ENCODE measurements around the gene ECI2.
"Not testable (repeated sequence)": the region's sequence is repeated elsewhere in the genome, so short reads cannot be mapped to it uniquely, and the experiment has no call there.

Gene ECI2

DNA sequence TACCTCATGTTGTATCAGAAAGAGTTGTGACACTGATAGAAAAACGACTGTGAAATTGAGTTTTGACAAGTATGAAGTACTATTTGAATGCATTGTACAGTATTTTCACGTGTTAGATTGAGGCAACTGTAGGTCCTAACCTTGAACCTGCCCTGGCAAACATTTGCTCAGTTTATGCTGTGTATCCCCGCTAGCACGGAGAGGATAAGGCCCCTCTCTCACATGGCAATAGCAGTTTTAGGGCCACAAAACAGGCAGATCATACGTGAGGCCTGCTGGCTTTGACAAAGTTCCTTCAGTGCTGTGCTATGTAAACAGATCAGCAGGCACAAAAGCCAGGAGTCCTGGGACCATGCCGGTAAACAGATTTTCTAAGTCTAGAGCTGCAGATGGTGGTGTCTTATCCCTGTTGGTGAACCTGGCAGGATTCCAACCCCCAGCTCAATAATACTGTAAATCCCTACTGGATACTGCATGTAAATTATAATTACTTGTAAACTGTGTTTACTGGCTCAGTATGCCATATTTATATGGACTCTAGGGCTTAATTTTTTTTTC lies 32.6 kb downstream of the ECI2 start:
- DNase-seq (ENCODE audit: low spot score) = no peak

DNA sequence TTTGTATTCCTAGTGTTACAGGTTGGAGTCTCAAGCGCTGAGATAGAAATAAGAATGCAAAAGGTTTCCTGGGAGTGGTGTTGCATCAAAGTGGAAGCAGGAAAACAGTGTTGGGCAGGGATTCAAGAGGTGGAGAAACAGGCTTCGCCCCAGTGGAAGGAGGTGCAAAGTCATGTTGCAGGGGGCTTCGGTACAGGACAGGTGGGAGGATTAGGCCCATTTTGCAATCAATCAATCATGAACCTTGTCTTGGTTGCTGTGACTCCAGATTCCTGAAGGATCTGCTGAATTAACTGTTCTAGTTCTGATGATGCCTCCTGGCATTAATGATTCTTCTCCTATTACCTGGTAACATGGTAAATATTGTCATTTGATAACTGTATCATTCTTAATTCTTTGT lies 34.1 kb downstream of the ECI2 start:
- DNase-seq (ENCODE audit: low spot score) = no peak

DNA sequence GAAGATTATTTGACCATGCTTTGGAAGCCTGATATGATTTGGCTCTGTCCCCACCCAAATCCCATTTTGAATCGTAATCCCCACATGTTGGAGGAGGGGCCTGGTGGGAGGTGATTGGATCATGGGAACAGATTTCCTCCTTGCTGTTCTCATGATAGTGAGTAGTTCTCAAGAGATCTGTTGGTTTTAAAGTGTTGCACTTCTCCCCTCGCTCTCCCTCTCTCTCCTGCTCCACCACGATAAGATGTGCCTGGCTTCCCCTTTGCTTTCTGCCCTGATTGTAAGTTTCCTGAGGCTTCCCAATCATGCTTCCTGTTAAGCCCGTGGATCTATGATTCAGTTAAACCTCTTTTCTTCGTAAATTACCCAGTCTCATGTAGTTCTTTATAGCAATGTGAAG lies 34.7 kb downstream of the ECI2 start:
- no peak for DNase-seq (ENCODE audit: low spot score)

DNA sequence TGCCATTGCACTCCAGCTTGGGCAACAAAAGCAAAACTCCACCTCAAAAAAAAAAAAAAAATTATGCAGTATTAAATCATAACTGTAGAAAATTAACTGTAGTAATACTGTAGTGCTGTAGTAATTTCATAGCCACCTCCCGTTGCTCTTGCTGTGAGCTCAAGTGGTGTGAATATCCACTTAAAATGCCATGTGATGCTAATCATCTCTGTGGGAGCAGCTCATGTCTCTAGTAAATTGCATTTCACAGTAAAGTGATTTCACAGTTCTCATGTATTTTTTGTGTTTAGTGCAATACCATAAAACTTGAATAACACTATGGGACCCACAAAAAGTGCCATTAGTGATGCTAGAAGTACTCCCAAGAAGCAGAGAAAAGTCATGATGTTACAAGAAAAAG lies 42.1 kb downstream of the ECI2 start:
- no peak for DNase-seq (ENCODE audit: low spot score)

DNA sequence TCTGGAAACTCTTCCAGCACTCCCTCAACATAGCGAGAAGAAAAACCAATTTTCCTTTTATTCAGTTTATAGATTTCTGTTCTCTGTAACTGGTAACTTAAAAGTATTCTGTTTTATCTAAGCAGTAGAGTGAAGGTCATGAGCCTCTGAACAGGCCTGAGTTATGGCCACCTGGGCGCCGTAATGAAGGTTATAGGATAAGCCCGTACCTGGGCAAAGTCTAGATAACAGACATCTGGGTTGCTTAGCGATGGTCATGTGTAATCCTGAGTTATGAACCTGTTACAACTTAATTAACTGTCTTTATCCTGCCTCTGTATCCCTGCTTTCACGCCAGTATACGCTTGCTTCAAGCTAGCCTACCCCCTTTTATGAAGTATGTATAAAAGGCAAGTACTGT lies 43.4 kb downstream of the ECI2 start:
- no peak for DNase-seq (ENCODE audit: low spot score)

DNA sequence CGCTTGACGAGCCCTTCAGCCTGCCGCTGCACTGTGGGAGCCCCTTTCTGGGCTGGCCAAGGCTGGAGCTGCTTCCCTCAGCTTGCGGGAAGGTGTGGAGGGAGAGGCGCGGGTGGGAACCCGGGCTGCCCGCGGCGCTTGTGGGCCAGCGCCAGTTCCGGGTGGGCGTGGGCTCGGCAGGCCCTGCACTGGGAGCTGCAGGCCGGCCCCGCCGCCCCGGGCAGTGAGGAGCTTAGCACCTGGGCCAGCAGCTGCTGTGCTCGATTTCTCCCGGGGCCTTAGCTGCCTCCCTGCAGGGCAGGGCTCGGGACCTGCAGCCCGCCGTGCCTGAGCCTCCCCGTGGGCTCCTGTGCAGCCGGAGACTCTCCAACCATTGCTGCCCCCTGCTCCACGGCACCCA lies 45.3 kb downstream of the ECI2 start:
- not testable (repeated sequence) for DNase-seq (ENCODE audit: low spot score)

DNA sequence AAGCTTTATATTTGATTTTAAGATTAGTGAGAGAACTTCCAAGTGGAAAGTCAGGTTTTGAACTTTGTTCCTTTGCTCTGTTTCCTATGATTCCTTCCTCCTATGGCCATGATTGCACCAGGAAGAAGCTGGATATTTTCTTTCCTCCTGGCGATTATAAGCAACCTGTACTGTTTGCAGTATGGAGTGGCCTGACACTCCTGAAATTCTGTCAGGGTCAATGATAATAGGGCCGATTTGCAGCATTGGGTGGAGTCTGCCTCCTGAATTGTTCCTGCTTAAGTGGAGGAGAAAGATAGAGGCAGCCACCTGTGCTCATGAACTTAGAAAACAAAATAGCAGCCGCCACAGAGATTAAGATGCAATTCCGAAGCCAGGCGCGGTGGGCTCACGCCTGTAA lies 46.7 kb downstream of the ECI2 start:
- no peak for DNase-seq (ENCODE audit: low spot score)

DNA sequence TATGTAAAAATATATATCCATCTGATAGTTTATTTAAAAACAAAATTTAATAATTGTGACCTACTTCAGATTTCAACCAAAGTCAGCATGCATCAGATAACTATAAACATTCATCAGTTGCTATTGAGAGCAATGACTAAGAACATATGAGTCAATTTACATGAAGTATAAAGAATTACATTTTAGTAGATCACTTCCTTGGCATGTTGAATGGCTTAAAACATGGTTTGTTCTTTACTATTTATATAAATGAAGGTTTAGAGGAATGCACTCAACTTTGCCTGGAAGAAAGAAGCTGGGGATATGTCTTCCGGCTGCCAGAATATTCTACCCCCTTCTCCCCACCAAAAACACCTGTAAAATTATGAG lies 50.1 kb downstream of the ECI2 start:
- no peak for DNase-seq (ENCODE audit: low spot score)

DNA sequence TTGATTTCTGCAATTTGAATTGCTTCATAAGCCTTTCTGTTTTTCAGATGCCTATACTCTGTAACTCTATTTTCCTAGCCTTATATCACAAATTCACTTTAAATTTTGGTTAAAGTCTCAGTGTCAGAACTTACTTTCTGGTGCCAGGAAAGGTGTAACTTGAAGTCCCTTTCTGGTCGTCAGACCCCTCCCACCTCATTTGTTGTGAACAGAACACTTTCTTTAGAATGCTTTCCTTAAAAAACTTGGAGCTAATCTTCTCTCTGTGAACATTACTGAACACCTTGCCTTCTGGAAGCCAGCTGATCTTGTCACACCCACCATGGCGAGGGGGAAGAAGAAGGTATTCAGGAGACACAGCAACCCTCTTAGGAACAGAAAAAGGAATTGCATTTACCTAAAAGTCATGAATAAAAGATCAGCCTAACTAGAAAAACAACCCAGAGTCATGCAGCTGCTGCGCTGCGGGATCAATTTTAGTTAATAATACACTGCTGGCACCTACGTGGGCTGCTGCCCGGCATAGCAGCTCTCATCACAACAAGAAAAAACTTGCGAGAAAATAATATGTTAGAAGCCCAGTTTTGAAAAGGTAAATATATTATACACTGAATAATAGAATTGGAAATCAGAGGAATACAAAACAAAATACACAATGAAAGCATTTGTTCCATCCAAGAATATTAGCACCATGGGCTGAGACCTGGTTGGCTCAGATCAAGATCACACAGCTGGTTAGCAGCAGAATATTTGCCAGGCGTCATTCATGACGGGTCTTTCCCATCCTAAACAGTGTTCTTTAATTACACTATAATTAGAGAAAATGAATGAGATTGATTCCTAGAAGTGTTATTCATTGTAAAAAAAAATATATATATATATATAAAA lies 50.7 kb downstream of the ECI2 start:
- no peak for DNase-seq (ENCODE audit: low spot score)

DNA sequence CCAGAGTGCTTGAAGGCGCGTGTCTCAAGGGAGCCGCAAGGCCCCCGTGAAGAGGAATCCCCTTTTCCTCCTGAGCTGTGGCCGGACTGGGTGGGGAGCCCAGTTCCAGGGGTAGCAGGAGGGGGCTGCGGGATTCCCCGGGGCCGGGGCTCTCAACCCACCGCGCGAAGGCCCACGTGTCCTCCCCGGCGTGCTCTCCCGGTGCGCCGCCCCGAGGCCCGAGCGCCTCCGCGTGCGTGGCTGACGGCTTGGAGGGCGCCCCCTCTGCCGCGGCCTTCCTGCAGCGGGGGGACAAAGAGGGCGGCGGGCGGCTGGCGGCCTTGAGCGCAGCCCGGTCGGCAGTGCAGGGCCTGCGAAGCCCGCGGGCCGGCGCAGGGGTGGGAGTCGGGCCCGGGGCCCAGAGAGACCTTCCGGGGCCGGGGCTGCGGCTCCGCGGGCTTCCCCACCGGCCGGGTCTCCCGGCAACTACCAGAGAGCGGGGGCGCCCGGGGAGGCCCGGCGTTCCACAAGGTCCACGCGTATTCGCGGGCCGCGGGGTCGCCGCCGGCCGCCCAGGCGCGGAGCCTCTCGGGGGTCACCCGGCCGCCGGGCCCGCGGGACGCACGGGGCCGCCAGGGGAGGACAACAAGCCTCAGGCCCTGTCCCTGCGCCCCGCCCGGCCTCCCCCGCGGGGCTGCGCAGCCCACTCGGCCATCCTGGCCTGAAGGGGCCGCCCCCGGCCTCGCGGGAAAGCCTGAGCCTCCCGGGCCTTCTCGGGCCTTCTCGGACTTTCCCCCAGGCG lies 56.5 kb downstream of the ECI2 start, which contains the start of gene FAM217A:
Gene FAM217A (minus strand): TSS at position 447 of the 781 bp plus-strand sequence. CDS start 1,723 bp downstream, outside the sequence.
- DNase-seq (ENCODE audit: low spot score) = no peak

DNA sequence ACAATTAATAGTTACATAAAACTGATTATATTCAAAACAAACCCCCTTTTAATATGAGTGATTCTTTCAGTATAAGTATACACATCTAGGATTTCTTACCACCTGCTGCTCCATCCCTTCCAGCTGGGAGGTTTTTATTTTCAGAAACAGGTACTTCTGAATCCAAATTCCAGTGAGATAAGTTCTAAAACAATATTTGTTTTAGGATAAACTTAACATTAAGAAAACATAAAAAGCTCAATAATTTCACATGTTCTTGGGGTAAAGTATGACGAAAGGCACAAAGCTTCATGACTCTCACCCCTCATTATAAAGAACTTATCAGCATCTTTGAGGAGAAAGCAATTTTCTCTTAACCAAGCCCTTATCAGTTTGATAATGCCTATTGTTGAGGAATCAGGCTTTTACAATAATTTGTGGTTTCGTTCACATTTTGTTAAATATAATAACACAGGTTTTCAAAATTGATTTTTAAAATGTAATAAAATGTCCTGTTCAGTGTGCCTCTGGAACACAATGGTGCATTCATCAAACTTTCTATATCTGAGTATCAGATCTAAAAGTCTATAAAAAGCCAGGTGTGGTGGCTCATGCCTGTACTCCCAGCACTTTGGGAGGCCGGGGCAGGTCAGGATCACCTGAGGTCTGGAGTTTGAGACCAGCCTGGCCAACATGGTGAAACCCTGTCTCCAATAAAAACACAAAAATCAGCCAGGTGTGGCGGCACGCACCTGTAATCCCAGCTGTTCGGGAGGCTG lies 60.7 kb downstream of the ECI2 start:
- DNase-seq (ENCODE audit: low spot score) = no peak

DNA sequence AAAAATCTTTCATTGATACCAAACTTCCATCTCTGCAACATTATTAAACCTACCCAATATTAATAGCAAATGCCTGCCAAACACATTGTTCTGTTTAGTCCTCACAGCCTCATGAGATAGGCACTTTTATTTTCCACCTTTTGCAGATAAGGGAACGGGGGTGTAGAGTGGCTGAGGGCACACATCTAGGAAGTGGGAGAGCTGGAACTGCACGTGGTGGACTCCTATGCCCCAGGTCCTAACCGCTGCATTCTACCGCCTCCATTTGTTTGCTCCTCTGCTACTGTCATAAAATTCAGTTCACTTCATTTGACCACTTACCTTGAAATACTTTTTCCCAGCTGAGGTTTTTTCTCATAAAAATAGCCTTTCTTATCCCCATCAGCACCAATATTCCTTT lies 64.0 kb downstream of the ECI2 start:
- DNase-seq (ENCODE audit: low spot score) = no peak

DNA sequence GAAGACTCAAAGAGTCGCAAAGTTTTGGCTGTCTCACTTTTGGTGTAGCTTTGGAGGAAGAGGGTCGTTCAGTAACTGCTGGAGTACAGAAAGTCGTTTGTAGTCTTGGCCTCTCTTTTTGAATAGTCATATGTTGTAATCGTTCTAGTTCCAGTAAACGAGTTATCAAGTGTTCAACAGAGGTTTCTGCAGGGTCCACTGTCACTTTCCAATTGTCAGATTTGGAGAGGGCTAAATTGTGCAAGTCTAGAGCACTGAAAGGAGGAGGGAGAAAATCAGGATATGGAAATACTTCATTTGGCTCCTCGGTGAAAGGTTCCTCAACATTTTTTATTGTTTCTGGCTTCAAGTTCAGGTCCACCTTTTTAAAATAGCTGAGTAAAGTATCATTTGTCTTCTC lies 66.2 kb downstream of the ECI2 start:
- no peak for DNase-seq (ENCODE audit: low spot score)

DNA sequence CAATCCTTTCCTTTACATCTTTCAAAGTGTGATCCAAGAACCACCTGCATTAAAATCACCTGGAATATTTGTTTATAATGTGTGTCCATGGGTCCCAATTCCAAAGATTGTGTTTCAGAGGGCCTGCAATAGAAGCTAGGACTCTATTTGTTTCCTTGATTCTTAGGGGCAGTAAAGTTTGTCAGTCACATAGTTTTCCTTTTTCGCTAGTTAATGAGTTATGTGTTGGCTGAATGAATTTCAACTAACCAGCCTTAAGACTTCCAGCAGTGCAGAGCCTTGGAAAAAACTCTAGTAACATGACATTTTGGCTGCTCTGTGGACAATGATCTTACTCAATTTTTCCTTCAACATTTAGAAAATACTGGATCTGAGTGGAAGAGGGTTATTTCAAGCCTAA lies 67.7 kb downstream of the ECI2 start:
- DNase-seq (ENCODE audit: low spot score) = no peak

DNA sequence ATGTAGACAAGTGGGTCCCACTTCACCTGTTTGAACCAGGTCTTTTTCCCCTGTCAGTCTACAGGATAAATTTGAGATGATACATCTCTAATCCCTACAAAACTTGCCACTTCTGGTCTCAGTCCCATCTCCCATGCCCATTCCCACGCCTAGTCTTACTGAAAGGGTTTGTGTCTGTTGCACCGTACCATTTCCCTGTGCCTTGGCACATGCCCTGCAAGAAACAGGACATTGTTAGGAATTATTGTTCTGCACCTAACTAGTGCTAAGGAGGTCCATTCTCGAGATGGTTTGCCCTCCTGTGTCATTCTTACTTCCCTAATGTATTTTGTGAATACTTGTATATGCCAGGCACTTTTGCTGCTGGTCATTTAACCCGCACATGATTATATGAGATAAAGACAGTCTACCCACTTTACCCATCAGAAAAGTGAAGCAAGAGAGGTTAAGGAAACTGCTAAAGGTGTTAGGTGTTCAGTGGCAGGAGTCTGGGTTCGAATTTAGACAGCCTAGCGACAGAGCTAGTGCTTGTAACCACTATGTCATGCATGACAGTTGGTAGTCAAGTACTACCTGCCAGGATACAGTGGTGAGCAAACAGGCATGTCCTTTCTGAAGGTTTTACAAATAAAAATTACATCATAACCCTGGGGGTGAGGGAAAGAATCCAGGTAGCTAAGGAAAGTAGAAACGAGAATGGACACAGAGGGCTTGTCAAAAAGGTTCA lies 69.2 kb downstream of the ECI2 start:
- no peak for DNase-seq (ENCODE audit: low spot score)

Measured in left forelimb (tissue), 1 donor.